GM20000 (cell line): ENCODE data around the gene ROPN1.

Experiments
- DNase-seq: peaks from one replicate; pipeline ENCODE4 v3.0.0; 2012; ENCODE audit warnings: low spot score
- CTCF ChIP-seq: IDR thresholded peaks from 2 replicates; pipeline ENCODE4 v1.5.1; 2012; ENCODE audit warnings: mild to moderate bottlenecking, control low read depth; ENCODE audit errors: extremely low read depth, missing control alignments

The ROPN1 gene

GRCh38 chr3:123941121-123941520 lies 50.8 kb downstream of the ROPN1 start:
- TF ChIP-seq CTCF = no peak
- no peak for DNase-seq

GRCh38 chr3:123939706-123940105 lies 52.2 kb downstream of the ROPN1 start:
- DNase-seq = no peak
- TF ChIP-seq CTCF = no peak

DNA sequence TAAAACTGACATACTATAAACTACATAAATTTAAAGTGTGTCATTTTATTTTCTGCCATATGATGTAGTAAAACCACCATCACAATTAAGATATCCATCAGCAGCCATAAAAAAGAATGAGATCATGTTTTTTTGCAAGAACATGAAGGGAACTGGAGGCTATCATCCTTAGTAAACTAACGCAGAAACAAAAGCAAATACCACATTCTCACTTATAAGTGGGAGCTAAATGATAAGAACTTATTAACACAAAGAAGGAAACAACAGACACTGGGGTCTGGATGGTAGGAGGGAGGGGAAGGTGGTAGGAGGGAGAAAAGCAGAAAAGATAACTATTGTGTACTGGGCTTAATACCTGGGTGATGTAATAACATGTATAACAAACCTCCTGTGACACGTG lies 55.5 kb downstream of the ROPN1 start:
- no peak for TF ChIP-seq CTCF
- DNase-seq = no peak

GRCh38 chr3:123935830-123936229 lies 56.1 kb downstream of the ROPN1 start:
- no peak for TF ChIP-seq CTCF
- DNase-seq = no peak

DNA sequence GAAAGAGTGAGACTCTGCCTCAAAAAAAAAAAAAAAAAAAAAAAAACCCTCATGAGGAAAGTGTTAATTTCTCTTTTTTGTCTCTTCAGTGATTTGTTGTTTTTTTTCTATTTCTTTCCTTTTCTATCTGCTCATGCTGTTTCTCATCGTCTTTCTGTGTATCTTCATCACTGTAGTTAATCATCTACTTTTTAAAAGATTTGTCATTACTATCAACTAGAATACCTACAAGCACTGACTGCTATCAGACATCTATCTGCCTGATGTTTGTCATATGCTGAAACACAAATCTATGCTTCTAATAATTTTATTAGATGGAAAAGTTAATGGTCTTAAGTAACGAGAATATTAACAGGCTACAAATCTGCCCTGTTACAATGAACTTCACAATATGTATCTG lies 57.7 kb downstream of the ROPN1 start:
- TF ChIP-seq CTCF = no peak
- no peak for DNase-seq

DNA sequence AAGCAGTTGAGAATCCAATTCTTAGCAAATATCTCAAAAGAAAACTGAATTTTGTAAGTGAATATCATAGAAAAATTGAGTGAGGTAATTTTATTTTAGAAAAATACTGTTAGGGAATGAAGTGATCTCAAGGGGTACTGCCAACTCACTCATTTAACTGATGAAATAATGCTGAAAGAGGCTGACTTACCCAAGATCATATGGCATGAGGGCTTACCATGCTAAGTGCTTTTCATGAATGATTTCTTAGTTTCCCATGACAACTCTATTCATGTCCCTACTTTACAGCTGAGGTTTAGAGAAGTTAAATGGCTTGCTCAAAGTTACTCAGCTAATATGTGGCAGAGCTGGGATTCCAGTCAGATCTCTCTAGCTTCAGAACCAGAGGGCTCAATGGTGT lies 61.5 kb downstream of the ROPN1 start:
- no peak for TF ChIP-seq CTCF
- no peak for DNase-seq

DNA sequence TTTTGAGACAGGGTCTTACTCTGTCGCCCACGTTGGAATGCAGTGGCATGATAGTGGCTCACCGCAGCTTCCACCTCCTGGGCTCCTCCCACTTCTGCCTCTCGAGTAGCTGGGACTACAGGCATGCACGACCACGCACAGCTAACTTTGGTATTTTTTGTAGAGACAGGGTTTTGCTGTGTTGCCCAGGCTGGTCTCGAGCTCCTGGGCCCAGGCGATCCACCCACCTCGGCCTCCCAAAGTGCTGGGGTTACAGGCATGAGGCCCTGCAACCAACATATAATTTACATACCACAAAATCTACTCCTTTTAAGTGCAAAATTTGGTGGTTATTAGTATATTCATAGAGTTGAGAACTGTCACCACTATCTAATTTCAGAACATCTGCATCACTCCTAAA lies 62.6 kb downstream of the ROPN1 start:
- DNase-seq = no peak
- TF ChIP-seq CTCF = no peak
